ENCODE measurements around the gene PLXNA2.

Gene PLXNA2

DNA sequence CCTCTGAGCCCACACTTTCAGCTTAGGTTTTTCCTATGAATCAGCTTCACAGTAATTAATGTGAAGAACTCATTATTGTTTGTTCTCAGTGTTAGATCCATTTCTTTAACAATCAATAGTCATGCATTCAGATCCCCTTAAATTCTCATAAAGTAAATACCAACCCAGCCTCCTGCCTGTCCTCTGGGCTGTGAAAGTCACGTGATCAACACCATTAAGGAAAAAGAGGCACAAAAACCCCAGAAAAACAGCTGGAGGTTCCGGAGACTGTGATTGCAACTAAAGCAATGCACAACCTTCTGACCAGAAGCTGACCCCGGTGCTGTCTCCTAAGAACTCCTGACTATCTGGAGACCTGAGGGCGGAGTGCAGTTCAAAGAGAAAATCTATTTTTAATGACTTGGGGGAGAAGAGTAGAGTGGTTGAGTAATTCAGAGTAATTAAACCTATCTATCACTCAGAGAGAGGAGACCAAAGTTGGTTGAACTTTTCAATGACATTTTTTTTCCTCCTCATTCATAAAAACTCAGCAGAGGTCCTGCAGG, 132.5 kb downstream of the PLXNA2 start:
- DNase-seq, result no peak

DNA sequence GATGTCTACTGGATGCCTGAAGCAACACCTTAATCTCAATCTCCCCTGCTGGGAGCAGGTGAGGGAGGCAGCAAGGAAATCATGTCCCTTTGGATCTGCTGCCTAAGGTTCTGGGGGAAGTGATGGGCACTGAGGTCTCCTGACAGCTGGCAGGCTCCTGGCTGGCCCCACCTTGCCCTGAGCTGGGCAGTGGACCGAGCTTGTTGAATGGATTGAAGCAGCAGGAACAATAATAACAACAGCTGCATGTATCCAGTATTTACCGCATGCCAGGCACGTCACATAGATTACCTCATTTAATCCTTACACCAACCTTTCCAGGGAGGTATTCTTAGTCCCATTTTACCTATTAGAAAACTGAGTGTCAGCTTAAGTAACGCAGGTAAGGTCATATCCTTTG, 133.9 kb downstream of the PLXNA2 start:
- no peak for DNase-seq

DNA sequence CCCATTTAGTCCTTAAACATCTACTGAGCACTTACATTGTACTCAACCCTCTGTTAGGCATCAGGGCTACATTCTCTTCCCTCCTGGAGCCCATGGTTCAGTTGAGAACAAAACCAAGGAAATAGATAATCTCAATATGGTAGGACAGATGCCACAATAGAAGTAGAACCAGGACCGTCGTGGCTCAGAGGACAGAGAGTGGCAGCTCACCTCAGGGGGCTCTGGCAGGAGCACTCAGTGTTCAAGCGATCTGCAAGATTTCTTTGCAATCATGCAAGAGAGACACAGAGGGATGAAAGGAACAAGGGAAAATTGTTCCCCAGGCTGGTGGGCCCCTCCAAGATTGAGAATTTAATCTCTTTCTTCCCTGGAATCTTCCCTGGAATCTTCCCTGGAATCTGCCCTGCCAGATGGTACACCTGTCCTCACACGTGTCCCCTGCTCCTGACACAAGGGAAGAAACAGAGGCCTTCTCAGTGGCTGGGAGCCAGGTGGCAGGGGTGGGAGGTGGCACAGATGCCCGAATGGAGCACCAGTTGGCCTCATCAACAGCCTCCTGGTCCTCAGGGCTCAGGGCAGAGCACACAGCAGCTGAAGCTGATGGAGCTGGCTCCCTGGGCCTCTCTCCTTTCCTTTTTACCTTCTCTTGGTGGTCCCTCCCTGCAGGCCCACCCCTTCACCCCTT, 135.4 kb downstream of the PLXNA2 start:
- DNase-seq, result no peak

DNA sequence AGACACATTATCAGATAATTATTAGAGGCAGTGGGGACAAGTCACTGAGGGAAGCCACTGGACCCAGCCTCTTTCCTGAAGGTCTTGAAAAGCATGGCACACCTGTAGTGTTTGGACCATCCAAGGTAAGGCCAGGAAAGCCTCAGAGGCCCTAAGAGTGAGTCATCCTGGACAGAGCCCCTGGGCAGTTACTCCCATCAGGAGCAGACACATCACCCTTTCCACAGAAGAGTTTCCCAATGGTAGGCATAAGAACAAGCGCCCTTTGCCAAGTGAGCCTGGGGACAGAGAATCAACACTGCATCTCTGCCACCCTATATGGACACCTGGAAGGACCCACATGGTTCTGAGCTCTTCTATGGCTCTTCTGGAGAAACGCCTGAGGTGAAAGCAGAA, 136.0 kb downstream of the PLXNA2 start:
- no peak for DNase-seq

DNA sequence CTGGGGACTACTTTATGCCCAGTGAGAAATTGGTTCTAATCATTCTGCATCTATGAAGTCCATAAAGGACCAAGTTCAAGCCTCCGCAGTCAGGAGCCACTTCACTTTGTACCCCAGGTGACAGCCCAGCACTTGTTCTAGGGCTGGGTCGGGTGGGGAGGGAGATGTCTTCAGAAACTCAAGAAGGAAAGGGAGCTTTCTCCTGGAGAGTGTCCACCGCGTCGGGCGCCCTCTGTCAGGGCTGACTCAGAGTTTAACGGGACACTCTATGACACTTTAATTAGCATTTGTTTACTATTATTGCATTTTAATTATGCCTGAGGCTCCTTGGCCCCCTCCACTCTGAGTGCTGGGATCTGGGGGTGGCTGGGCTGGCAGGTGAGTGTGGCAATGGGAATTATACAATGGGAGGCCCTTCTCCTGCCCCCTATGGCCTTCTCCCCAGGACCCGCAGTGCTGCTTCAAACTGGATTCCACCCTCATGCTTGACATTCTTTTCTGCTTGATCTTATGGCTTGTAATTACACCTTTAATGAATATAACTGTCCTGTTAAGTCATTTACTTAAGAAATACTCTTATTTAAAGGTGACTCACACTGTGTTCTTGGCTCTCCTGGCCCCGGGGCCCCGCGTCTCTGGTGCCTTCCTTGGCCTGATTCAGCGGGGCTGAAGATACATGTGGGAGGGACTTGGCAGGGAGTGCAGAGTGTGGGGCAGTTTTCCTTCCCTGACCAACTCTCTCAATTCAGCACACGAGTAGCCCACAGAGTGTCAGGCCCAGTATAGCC, 136.6 kb downstream of the PLXNA2 start:
- no peak for DNase-seq

DNA sequence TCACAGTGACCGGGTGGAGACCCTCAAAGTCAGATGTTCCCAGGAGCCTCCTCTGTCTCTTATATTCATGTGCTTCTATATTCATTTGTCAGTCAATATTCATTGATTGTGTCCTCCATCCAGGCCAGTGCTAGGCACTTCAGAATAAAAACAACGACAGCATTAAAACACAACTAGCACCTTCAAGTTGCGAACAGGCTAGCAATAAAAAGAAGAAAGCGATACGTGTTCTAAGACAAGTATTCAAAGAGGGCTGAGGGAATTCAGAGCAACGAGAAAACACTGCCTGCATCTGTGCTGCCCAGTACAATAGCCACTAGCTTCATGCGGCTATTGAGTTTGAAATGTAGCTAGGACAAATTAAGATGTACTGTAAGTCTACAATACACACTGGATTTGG, 138.0 kb downstream of the PLXNA2 start:
- no peak for DNase-seq

DNA sequence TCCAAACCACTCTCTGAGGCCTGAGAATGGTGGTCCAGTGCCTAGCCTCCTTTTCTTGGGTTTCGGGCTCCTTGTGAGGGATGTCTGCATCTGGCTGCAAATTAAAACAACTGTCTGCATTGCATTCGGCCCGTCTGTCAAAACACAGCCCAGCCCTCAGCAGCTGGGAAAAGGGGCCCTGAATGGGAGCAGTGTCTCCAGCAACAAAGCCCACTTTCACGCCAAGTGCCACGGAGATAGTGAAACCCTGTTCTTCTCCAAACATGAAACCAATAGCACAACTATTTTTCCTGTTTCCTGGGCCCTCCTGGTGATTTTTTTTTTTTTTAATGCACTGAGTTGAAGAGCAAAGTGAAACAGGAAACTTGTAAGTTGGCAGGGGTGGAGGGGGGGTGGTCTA, 138.4 kb downstream of the PLXNA2 start:
- DNase-seq, result no peak

DNA sequence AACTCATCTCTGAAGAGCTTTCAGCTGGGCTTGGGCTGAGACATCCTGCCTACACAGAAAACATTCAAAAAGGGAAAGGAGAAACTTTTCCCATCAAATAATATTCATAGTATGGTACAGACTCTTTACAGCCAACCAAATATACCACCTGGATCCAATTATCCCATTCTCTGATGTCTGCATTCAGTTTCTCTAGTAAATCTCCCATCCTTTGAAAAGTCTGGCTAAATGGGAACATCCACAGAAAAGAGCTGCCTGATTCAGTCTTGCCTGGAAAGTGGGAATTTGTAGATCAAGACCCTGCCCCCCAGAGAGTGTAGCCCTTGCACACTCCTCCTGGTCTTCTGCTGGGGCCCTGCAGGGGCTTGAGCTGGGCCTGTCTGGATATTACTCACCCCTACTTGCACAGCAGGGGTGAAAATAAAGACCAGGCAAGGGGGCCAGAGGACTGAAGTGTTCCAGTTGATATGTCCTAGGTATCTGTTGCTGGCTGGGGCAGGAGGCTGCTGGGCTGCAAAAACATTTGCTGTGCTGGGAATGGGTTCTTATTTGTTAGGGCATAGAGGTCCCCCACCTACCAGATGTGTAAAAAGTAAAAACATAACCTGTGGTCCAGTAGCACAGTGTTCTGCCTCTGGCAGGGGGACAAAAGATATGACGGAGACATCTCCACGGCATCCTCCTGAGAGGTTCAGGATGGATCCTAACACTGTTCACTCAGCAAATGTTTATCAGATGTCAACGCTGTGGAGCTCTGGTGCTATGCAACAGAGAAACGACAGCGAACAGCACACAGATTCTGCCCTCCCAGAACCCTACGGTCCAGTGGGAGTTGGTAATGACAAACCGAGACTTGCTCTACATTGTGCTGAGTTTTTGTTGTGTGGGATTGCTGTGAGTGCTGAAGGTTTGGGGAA, 140.3 kb downstream of the PLXNA2 start:
- no peak for DNase-seq

DNA sequence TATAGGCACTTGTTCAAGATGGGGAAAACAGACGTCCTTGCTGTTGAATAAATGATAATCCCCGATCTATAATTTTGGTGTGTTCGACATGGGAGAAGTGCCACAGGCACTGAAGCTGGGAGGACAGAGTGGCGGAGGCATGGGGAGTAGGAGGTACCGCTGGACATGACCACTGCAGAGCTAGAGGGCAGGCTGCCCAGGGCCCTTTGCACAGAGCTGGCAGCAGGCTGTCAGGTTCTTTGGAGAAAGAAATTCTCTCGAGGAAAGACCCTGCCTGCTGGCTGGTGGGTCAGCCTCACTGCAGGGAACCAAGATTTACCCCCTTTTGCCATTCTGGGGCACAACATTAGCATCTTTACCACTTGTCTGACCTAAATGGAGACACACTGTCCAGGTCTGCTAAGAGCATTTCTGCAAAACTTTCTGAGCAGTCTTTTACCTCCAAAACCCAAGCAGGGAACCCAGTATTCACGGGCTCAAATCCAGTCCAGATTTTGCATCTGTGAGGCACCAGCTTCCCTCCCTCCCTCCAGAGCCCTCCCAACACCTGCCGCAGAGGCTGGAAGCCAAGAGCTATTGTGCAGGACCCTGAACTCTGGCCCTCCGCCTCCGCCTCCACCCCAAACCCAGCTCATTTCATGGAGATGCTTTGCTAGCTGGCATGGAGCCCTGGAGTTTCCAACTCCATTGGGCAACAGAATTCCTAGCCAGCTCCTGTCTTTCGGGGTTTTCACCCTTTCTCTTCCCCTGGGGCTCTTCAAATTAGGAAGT, 142.3 kb downstream of the PLXNA2 start:
- DNase-seq, result no peak

DNA sequence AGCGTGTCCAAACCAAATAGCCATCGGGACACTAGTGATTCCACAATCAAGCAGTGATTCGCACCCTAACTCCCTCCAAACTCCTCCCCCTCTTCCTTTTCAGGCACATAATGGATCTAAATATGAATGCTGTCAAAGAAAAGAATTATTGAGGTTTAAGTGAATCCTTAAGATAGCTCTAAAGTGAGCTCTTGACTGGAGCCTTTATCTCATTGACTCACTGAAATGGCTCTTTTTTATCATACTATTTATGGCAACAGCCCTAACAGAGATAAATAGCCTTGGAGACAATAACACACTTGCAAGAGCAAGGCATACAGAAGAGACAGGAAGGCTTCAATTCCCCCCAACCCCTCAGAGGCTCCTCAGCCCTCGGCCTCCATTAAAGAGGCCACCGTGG, 143.3 kb downstream of the PLXNA2 start:
- DNase-seq, result no peak

DNA sequence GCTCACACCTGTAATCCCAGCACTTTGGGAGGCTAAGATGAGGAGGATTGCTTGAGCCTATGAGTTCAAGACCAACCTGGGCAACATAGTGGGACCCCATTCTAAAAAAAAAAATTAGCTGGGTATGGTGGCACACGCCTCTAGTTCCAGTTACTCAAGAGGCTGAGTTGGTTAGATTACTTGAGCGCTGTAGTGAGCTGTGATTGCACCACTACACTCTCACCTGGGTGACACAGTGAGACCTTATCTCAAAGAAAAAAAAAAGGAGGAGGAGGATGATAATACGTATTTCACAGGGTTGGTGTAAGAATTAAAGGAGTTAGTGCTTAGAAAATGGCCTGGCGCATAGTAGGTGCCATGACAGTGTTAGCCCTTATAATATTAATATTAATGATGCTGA, 144.1 kb downstream of the PLXNA2 start:
- no peak for DNase-seq

DNA sequence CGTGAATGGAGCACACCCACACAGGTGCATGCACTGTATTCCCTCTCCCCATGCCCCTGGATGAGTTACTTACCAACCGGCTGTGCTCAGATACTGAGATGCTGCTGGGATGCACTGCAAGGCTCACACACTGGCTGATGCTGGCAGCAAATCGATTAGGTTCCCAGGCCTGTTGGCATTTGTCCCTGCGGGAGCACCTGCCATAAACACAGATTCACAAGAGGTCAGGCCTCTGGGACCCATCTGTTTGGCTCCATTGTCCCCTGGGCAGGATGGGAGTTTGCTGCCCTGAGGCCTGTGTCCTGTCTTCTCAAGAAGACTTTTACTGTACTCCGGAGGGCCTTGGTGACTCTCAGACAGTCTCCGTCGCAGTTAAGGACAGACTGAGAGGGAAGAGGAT, 145.4 kb downstream of the PLXNA2 start:
- no peak for DNase-seq

DNA sequence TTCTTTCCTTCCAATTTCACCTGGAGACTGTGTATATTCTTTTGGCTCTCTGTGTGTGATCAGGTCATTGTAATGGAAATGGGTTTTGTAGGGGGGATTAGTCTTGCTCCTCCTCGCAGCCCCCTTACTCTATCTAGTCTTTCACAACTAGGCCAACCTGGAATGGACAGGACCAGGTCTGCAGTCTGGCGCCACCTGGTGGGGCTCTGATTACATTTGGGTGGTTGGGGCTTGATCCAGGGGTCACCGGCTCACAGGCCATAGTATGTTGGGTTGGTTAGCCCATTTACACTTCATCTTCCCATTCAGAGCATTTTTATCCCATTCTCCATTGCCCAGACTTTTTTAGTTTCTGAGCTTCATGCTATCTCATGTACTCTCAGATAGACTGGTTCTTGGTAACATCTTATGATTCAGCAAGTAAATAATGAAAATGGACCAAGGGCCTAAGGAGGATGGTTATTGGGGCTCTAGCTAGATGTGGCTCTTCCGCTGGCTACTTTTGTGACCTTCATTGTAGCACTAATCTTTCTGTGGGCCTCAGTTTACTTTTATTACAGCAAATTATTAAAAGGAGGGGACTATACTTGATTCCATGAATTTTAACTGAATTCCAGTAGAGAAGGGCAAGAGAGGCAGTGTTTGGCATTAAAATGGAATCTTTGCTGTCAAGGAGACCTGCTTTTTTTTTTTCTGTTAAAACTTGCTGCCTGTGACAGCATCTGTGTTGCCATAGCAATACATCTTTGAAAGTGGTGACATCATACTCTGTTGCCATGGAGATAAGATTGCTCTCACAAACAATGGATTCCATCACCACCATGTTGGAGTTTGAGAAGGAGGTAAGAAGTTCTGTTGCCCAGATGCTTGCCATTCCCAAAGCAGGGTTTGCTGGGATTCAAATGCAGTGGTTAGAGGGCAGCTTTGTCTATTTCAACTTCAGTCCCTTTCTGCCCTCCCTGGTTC, 150.1 kb downstream of the PLXNA2 start:
- peak in 4 of 5 donors; percentile 22 to 43 (median 28) for DNase-seq

DNA sequence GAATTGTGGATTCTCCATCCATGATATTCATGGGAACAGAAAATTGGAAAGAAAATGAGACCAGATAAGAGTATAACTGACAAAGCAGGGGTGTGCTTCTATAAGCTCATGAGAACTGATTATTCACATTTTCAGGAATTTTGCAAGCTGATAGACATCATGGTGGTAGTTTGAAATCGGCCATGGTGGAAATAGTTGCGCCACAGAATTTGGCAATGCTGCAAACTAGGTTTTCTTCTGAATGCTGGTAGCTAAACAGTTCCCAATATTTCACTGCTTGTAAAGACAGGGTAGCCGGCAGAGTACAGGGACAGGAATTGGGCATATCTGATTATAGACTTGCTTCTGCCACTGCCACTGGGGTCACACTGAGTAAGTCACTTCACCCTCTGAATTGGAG, 151.1 kb downstream of the PLXNA2 start:
- DNase-seq, result no peak

DNA sequence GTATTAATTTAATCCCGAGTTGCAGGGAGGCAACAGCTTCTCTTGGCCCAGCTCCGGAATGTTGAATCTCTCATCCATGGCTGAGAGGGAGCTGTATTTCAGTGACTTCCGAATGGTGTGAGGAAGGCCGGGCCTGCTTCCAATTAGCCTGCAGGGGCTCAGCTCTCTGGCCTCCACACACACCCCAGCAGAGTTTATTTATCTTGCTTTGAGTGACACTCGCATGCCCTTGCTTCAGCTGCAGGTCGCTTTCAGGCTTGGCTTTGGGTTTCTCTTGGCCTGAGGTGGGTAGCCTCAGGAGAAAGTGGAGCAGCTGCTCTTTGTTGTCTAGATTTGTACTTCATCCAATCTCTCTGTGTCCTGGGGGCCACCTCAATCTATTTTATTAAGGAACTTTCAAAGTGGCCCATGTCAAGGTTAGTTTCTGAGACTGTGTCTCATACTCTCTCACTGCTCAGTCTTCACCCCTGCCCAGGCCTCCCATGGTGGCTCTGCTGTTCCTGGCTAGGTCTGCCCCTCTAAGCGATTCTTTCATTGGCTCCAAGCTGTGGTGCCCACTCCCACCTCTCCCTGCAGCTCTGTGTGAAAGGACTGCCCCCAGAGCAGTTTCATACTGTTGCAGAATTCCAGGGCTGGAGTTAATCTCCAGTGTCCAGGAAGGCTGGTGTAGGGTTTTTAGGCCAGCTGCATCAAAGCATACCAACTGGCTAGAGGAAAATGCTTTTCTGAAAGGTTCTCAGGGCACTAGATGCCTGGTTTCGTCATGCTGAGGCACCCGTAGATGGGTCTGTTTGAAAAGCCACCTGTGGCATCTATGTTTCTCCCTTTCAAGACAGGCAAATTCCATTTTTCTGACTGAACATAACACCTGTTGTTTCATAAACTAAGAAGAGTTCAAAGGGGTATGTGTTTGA, 153.5 kb downstream of the PLXNA2 start:
- no peak for DNase-seq

DNA sequence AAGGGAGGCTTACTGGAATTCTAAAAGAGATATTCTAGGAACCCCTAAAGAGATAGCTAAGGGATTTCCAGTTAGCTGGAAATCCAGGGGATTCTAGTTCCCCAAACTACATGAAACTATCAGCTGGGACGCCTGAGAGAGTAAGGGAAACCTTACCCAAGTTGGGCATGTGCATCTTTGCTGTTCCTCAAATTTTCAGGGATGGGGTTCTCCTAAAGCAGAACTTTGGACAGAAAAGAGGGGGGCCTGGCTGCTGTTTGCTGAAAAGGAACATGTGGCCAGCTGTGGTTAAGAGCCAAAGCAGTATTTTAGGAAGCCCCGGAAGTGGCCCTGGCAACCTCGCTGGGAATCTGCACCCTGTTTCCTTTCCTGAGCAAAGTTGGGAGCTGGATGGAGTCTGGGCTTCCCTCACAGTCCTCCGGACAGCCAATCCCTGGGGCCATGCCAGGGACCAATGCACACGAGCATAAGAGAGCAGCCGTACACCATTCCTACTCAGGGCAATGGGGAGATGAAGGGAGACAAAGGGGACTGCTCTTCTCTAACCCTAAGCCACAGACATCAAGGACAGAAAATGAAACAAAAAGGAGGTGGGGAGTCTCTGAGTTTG, 154.3 kb downstream of the PLXNA2 start:
- DNase-seq, result no peak

DNA sequence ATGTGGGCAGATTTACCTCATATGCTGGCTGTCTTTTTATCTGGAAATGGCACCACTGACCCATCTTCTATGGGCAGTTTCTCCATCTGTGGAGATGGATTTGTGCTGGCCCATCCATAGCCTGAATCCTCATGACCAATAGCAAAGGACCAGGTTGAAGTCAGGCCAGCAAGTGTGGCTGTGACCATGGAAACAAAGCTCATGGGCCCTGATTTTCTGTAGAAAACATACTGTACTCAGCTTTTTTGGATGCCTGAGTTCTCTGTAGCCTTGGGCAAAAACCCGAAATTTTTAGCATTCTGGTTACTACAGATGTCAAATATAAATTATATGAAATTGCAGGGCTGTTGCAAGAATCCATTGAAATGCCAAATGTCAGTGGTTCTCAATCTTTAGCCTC, 155.0 kb downstream of the PLXNA2 start:
- DNase-seq, result no peak

DNA sequence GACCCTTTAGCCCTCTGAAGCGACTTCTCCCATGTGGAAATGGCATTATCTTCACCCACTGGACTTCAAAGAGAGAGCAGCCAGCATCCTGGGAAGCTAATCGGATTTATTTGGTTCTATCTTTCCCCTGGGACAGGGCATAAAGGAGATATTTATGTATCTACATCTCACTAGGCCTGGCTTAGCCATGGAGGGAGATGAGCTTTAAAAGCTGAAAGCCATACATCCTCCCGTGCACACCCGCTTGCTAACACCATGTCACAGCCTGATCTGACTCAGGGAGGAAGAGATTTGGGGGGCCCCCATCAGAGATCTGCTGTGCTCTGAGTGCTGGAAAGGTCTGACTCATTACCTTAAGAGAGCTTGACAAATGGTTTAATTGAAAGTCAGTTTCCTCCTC, 155.9 kb downstream of the PLXNA2 start:
- no peak for DNase-seq
